K562 (cell line): ENCODE results near the gene SRRT. TPM values are rescaled to one million over a fixed set of nuclear protein-coding genes. Genes with fewer than 3 reads are reported as not detected.

Source experiments
- CBX1 ChIP-seq: sonication (generic); IDR thresholded peaks from 2 replicates; pipeline ENCODE4 v1.6.1; 2016; ENCODE audit warnings: antibody characterized with exemption, low read depth, mild to moderate bottlenecking
- CHD4 ChIP-seq: fragments of 200-600 bp; sonication (generic); IDR thresholded peaks from 3 replicates; pipeline ENCODE4 v1.6.1; 2012; ENCODE audit warnings: low read depth, mild to moderate bottlenecking, mixed read lengths, low read length, inconsistent platforms; ENCODE audit not compliant: insufficient read depth, insufficient replicate concordance, poor library complexity, severe bottlenecking
- CSDE1 ChIP-seq, 2 experiments: fragments of 450-650 bp; IDR thresholded peaks; 2 replicates each; pipeline ENCODE4 v1.6.1; 2016; ENCODE audit warnings: mild to moderate bottlenecking in 1 of 2
- ETV6 ChIP-seq, 3 experiments: fragments of 150-350 bp in 1 of 3; sonication (generic) in 1 of 3; formaldehyde crosslinking in 1 of 3; IDR thresholded peaks; 2 replicates each; pipeline versions ENCODE4 v1.6.1 to v1.8.0; 2014 to 2022; ENCODE audit warnings: borderline replicate concordance in 2 of 3, low read depth in 2 of 3, antibody characterized with exemption in 1 of 3, low read length in 1 of 3, mild to moderate bottlenecking in 1 of 3, missing genetic modification reagents in 1 of 3
- FUS ChIP-seq: fragments of 200-400 bp; formaldehyde crosslinking; optimal IDR thresholded peaks from 2 replicates; pipeline ENCODE3; 2017; ENCODE audit warnings: low read depth, low read length
- GABPB2 ChIP-seq: fragments of 250-450 bp; sonication (Bioruptor Pico); conservative IDR thresholded peaks from 2 replicates; pipeline ENCODE4 v1.5.1; 2021; ENCODE audit warnings: mild to moderate bottlenecking
- KDM4B ChIP-seq, 2 experiments: fragments of 450-650 bp in 1 of 2; sonication (generic) in 1 of 2; IDR thresholded peaks; 2 replicates each; pipeline ENCODE4 v1.6.1; 2016 to 2017; ENCODE audit warnings: borderline replicate concordance in 2 of 2, antibody characterized with exemption in 1 of 2, low read depth in 1 of 2, mild to moderate bottlenecking in 1 of 2
- MECOM ChIP-seq: fragments of 250-450 bp; sonication (Bioruptor Pico); IDR thresholded peaks from 2 replicates; pipeline ENCODE4 v1.8.0; 2022; ENCODE audit warnings: inconsistent platforms
- NEUROD1 ChIP-seq: fragments of 150-350 bp; IDR thresholded peaks from 2 replicates; pipeline ENCODE4 v1.6.1; 2014; ENCODE audit warnings: borderline replicate concordance, low read length, low read depth; ENCODE audit not compliant: partially characterized antibody
- POLR2AphosphoS2 ChIP-seq: IDR thresholded peaks from 2 replicates; pipeline ENCODE4 v1.6.1; 2012; ENCODE audit warnings: low read length, improper control_type of control experiment
- POLR2B ChIP-seq: fragments of 450-650 bp; IDR thresholded peaks from 2 replicates; pipeline ENCODE4 v1.6.1; 2018; ENCODE audit warnings: low read depth; ENCODE audit not compliant: partially characterized antibody
- POLR2H ChIP-seq: IDR thresholded peaks from 2 replicates; pipeline ENCODE4 v1.6.1; 2016; ENCODE audit warnings: missing genetic modification characterization, low read depth, mild to moderate bottlenecking, control low read depth, missing compliant biosample characterization, moderate library complexity
- SMARCA4 ChIP-seq: fragments of 450-650 bp; IDR thresholded peaks from 2 replicates; pipeline ENCODE4 v1.6.1; 2016
- STAT5A ChIP-seq: IDR thresholded peaks from 2 replicates; pipeline ENCODE4 v1.6.1; 2012; ENCODE audit warnings: low read length, inconsistent platforms, borderline replicate concordance
- TAF15 ChIP-seq: fragments of 200-400 bp; formaldehyde crosslinking; IDR thresholded peaks from 2 replicates; pipeline ENCODE4 v1.6.1; 2017; ENCODE audit warnings: mild to moderate bottlenecking, low read depth, low read length, moderate library complexity
- ZKSCAN1 ChIP-seq: fragments of 150-350 bp; IDR thresholded peaks from 2 replicates; pipeline ENCODE4 v1.6.1; 2016; ENCODE audit warnings: low read depth, low read length
- ZNF717 ChIP-seq: fragments of 250-450 bp; sonication (Bioruptor Pico); IDR thresholded peaks from 2 replicates; pipeline ENCODE4 v1.5.0; 2021
- ZNF77 ChIP-seq: fragments of 250-450 bp; sonication (Bioruptor Pico); IDR thresholded peaks from 2 replicates; pipeline ENCODE4 v1.5.0; 2020
- ZNF780A ChIP-seq: fragments of 250-450 bp; sonication (Bioruptor Pico); IDR thresholded peaks from 2 replicates; pipeline ENCODE4 v1.5.0; 2021; ENCODE audit warnings: mild to moderate bottlenecking
- polyA plus RNA-seq, 8 experiments: library from polyadenylated mRNA; depleted of rRNA in 4 of 8; stranded (reverse) in 5 of 8; unstranded in 3 of 8; fragments of >200 nt; fragmentation: Nextera tagmentation in 2 of 8; fragmentation: Illumina TruSeq in 1 of 8; extraction: Ambion mirVana in 2 of 8; extraction: Trizol in 1 of 8; gene quantifications; 2 replicates each; pipeline versions ENCODE4 v1.2.1 to v1.2.3, GENCODE V29; 2011 to 2014; ENCODE audit warnings: inconsistent platforms in 1 of 8, missing spikeins in 1 of 8
- total RNA-seq, 7 experiments: library from RNA; depleted of rRNA in 6 of 7; stranded (reverse); fragments of >200 nt in 6 of 7; fragmentation: Illumina TruSeq in 2 of 7; extraction: Trizol in 2 of 7; gene quantifications; 2 replicates each; pipeline versions ENCODE4 v1.2.1 to v1.2.3, GENCODE V29; 2011 to 2021; ENCODE audit warnings: low replicate concordance in 1 of 7
- TF ChIP-seq, protein P1 (sequence below), 2 experiments: fragments of 450-650 bp in 1 of 2; sonication (generic) in 1 of 2; formaldehyde crosslinking in 1 of 2; IDR thresholded peaks; 2 replicates each; pipeline versions ENCODE4 v1.7.1 to v1.9.0; 2016 to 2022; ENCODE audit warnings: inconsistent platforms in 1 of 2, mild to moderate bottlenecking in 1 of 2, missing genetic modification reagents in 1 of 2

The SRRT gene
- total and polyA plus RNA-seq, 9 of the 15 experiments (the other 6 are each of a cell fraction or from before 2014, with no cell fraction given), result 10.3 to 263 (median 84.4) TPM

DNA sequence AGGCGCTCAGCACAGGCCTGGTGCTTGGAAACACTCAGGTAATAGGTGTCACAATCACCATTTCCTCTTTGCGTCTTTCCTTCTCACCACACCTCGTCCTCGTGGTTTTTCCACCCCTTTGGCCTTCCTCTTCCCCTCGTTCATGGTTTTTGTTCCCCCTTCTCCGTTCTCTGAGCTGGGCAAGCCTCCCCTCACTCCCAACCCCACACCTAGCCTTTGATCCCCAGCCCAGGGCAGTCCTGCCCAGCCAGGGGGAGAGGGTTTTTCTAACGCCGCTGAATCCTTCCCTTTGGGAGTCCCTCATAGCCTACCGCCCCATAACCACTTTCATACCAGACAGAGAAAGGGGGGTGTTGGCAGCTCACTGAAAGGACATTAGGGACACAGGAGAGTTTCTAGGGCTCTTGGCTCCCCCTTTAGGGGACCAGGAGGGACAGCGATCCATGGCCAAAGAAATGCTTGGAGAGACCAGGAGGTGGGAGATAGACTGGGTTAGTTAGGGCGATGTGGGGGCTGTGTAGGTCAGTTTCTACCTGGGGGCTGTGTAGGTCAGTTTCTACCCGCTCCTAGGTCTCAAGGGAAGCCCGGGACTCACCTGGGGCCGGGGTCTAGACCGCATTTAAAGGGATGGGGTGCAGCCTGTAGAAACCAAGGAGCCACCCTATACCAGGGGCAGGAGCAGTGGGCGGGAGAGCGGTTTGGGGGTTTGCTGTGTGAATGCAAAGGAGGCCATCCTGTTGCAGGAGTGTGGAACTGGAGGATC, 49.0 kb upstream of the SRRT start (continued):
- TF ChIP-seq POLR2H (tag), result no peak
- TF ChIP-seq STAT5A, result no peak
- TF ChIP-seq FUS, result no peak
- TF ChIP-seq KDM4B (IDR thresholded peaks at IDR 0.05; ENCODE audit: borderline replicate concordance in 2 of 2, low read depth in 1 of 2), result no peak
- no peak for TF ChIP-seq CBX1
- no peak for TF ChIP-seq GABPB2 (CRISPR knock-in tag)
- TF ChIP-seq ZNF717 (CRISPR knock-in tag), result no peak
- no peak for TF ChIP-seq ZNF780A (CRISPR knock-in tag)
- no peak for TF ChIP-seq CSDE1 (IDR thresholded peaks at IDR 0.05)
- TF ChIP-seq CHD4, result no peak
- no peak for TF ChIP-seq POLR2B
- TF ChIP-seq, protein P1, sequence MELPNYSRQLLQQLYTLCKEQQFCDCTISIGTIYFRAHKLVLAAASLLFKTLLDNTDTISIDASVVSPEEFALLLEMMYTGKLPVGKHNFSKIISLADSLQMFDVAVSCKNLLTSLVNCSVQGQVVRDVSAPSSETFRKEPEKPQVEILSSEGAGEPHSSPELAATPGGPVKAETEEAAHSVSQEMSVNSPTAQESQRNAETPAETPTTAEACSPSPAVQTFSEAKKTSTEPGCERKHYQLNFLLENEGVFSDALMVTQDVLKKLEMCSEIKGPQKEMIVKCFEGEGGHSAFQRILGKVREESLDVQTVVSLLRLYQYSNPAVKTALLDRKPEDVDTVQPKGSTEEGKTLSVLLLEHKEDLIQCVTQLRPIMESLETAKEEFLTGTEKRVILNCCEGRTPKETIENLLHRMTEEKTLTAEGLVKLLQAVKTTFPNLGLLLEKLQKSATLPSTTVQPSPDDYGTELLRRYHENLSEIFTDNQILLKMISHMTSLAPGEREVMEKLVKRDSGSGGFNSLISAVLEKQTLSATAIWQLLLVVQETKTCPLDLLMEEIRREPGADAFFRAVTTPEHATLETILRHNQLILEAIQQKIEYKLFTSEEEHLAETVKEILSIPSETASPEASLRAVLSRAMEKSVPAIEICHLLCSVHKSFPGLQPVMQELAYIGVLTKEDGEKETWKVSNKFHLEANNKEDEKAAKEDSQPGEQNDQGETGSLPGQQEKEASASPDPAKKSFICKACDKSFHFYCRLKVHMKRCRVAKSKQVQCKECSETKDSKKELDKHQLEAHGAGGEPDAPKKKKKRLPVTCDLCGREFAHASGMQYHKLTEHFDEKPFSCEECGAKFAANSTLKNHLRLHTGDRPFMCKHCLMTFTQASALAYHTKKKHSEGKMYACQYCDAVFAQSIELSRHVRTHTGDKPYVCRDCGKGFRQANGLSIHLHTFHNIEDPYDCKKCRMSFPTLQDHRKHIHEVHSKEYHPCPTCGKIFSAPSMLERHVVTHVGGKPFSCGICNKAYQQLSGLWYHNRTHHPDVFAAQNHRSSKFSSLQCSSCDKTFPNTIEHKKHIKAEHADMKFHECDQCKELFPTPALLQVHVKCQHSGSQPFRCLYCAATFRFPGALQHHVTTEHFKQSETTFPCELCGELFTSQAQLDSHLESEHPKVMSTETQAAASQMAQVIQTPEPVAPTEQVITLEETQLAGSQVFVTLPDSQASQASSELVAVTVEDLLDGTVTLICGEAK (IDR thresholded peaks at IDR 0.05), result peak; percentile 60
- TF ChIP-seq, protein P1 (CRISPR knock-in tag; IDR thresholded peaks at IDR 0.05), result no peak
- TF ChIP-seq ZNF77 (CRISPR knock-in tag), result no peak
- no peak for TF ChIP-seq ETV6 (IDR thresholded peaks at IDR 0.05; ENCODE audit: borderline replicate concordance in 1 of 2, low read depth in 2 of 2, low read length in 1 of 2)
- no peak for TF ChIP-seq ETV6 (CRISPR knock-in tag; IDR thresholded peaks at IDR 0.05; ENCODE audit: borderline replicate concordance)
- TF ChIP-seq NEUROD1, result no peak
- no peak for TF ChIP-seq TAF15
- TF ChIP-seq ZKSCAN1, result no peak; the same call in 1 of the 2 replicates
- TF ChIP-seq MECOM (CRISPR knock-in tag), result no peak
- TF ChIP-seq SMARCA4, result peak; percentile 24; the same call in 1 of the 2 replicates
- TF ChIP-seq POLR2AphosphoS2, result no peak
